ENCODE measurements around the gene AUNIP. TPM values are rescaled to one million over a fixed set of nuclear protein-coding genes. Genes with fewer than 3 reads are reported as not detected.

Gene AUNIP
- total and polyA plus RNA-seq, 9 donors, result 0.23 to 0.75 (median 0.44) TPM; not detected in 1

GRCh38 chr1:25796811-25797458, 62.3 kb downstream of the AUNIP start:
- H3K27me3 ChIP-seq, result no peaks in the 10 kb centered on the region
- TF ChIP-seq EP300 (IDR thresholded peaks at IDR 0.05), result no peak
- peak; percentile 69 to 74 (median 69) for TF ChIP-seq CTCF (IDR thresholded peaks at IDR 0.05)
- H3K9me3 ChIP-seq, result no peaks in the 10 kb centered on the region
- WGBS, 3 donors, result 6% methylated on average over 17 to 19 of the region's 19 CpGs
- no peaks in the 10 kb centered on the region for H3K36me3 ChIP-seq
- H3K4me1 ChIP-seq (ENCODE audit: insufficient read depth), result peaks cover 5% of the 10 kb centered on the region
- no peak overlapping the region for H3K27ac ChIP-seq
- intact Hi-C loops (cut with DNase I), result loop anchor here (1.0 to 10.0 kb wide), 7 partner anchors 52 to 1385 kb away; partner anchors contain the start of gene STPG1 (in 1 of the 4)
- no peak overlapping the region for H3K4me3 ChIP-seq
- peak; percentile 79 to 90 (median 89) for DNase-seq

DNA sequence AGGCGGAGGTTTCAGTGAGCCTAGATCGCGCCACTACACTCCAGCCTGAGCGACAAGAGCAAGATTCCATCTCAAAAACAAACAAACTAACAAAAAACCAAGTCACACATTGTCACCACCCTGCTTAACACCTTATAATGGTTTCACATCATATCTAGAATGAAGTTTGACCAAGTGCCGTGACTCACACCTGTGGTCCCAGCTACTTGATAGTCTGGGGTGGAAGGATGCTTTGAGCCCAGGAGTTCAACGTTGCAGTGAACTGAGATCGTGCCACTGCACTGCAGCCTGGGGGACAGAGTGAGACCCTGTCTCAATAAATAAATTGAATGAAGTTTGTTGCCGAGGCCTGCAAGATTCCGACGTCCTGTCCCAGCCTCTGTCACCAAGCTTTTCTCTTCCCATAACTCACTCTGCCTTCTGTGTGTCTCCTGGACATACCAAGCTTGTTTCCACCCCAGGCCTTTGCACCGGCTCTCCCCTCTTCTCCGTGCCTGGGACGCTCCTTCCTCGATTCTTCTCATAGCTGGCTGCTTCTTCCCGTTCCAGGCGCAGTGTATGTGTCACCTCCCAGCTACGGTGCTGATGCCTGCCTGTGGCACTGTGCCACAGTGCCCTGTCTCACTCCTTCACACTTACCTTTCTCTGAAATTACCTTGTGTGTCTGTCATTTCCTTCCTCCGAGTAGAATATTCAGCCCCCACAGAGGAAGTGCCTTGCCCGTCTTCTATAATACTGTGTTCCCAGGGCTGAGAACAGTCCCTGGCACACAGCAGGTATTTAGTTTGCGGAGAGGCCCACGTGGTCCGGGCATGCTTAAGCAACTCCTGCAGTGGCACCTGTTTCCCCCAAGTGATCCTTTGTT, 63.1 kb downstream of the AUNIP start:
- Histone ChIP-seq H3K9me3 (no peaks in the 10 kb centered on the region), H3K27ac (no peak overlapping the region), H3K36me3 (no peaks in the 10 kb centered on the region), H3K27me3 (no peaks in the 10 kb centered on the region), H3K4me1 (ENCODE audit: insufficient read depth) (peaks cover 4% of the 10 kb centered on the region), H3K4me3 (no peak overlapping the region)
- no peak for DNase-seq
- intact Hi-C loops (cut with DNase I), result loop anchor here in 3 of 4 donors (2.0 to 10.0 kb wide), 6 partner anchors 51 to 1384 kb away; partner anchors contain the start of gene STPG1 (in 1 of the 3)
- WGBS, 3 donors, result 78 to 81% (median 80%) methylated on average over 22 of the region's 22 CpGs
- TF ChIP-seq POLR2A (IDR thresholded peaks at IDR 0.05), result no peak
- no peak for TF ChIP-seq EP300 (IDR thresholded peaks at IDR 0.05)
- TF ChIP-seq CTCF (IDR thresholded peaks at IDR 0.05), result no peak

DNA sequence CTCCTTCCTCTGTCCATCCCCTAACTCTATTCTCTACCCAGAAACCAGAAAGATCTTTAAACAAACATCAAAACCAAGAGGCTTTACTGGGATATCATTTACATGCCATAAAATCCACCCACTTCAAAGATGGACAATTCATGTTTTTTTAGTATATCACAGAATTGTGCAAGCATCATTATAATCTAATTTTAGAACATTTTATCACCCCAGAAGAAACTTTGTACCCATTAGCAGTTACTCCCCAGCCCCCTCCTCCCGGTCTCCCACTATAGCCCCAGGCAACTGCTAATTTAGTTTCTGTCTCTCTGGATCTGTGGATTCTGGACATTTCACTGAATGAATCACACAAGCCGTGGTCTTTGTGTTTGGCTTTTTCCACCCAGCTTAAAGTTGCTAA, 64.0 kb downstream of the AUNIP start:
- Histone ChIP-seq H3K9me3 (no peaks in the 10 kb centered on the region), H3K27ac (no peak overlapping the region), H3K27me3 (no peaks in the 10 kb centered on the region), H3K4me1 (ENCODE audit: insufficient read depth) (no peaks in the 10 kb centered on the region), H3K36me3 (no peaks in the 10 kb centered on the region), H3K4me3 (no peak overlapping the region)
- DNase-seq, result no peak
- 60 to 67% (median 60%) methylated on average over 2 of the region's 2 CpGs for WGBS, 3 donors
- intact Hi-C loops (cut with DNase I), result loop anchor here in 3 of 4 donors (5.0 to 10.0 kb wide), 5 partner anchors 50 to 1383 kb away; partner anchors contain the start of gene STPG1 (in 1 of the 3)
- TF ChIP-seq EP300 (IDR thresholded peaks at IDR 0.05) (no peak), POLR2A (IDR thresholded peaks at IDR 0.05) (no peak), CTCF (IDR thresholded peaks at IDR 0.05) (no peak)

- WGBS, 3 donors, result 58 to 64% (median 62%) methylated on average over 8 of the region's 8 CpGs
- no peaks in the 10 kb centered on the region for H3K4me1 ChIP-seq (ENCODE audit: insufficient read depth)
Observed at GRCh38 chr1:25794325-25794724, 64.9 kb downstream of the AUNIP start.

More at GRCh38 chr1:25794325-25794724, 64.9 kb downstream of the AUNIP start:
- intact Hi-C loops (cut with DNase I), result loop anchor here in 2 of 4 donors (10.0 kb wide), 2 partner anchors 50 to 100 kb away; no protein-coding TSS in a partner anchor
- H3K36me3 ChIP-seq, result no peaks in the 10 kb centered on the region
- H3K27me3 ChIP-seq, result no peaks in the 10 kb centered on the region
- no peak overlapping the region for H3K4me3 ChIP-seq
- no peak for DNase-seq
- no peaks in the 10 kb centered on the region for H3K9me3 ChIP-seq
- H3K27ac ChIP-seq, result no peak overlapping the region
- TF ChIP-seq POLR2A (IDR thresholded peaks at IDR 0.05) (no peak), CTCF (IDR thresholded peaks at IDR 0.05) (no peak), EP300 (IDR thresholded peaks at IDR 0.05) (no peak)

Measured in ovary (tissue), 9 donors.